ENCODE measurements around the gene GNMT. TPM values are rescaled to one million over a fixed set of nuclear protein-coding genes. Genes with fewer than 3 reads are reported as not detected.
A peak's percentile ranks its signal among the peaks of the same experiment; 100 is the strongest.

The GNMT gene
- total and polyA plus RNA-seq, 9 of the 15 experiments (the other 6 are each of a cell fraction or from before 2014, with no cell fraction given) = 0.11 to 0.29 (median 0.15) TPM; not detected in 6

DNA sequence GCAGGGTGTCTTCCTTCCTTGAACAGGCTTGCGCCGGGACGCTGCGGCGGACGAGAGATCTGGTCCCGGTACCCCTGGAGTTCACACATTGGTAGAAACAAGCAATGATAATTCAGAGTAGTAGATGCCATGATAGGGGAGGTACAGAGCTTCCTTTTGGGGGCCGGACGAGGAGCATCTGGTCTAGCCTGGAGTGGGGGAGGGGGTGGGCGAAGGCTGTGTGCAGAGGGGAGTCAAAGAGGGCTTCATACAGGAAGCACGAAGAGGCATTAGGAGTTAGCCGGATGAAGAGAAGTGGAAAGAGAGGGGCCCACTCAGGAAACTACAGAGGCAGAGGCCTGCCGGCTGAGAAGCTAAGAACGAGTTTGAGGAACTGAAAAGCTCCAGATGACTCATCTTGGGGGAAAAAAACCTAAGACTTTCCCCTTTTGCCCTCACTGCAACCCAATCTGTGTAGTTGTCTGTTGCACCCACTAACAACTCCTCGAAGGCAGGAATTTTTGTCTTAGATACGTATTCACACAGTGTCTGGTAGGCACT lies 30.7 kb upstream of the GNMT start:
- FAIRE-seq (peak; percentile 73), DNase-seq (ENCODE audit: extremely low read depth in 1 of 4, low spot score in 3 of 4) (peak in 2 of 4 experiments; percentile 50 to 70), ATAC-seq (peak; percentile 12)
- H3K4me2 ChIP-seq (ENCODE audit: insufficient read depth, low read length) = peak overlapping the region; percentile 84
- no peaks in the 10 kb centered on the region for H3K27me3 ChIP-seq (ENCODE audit: control insufficient read depth in 2 of 2, insufficient read depth in 2 of 2, low read length in 2 of 2)
- peak overlapping the region; percentile 76 for H3K4me3 ChIP-seq
- in situ Hi-C loops (cut with MboI) (no loop called here), intact Hi-C loops (cut with micrococcal nuclease) (loop anchor here (1.0 kb wide), 2 partner anchors 48 to 84 kb away; partner anchors contain the start of gene KLHDC3)
- peaks cover 43% of the 10 kb centered on the region for H3K79me2 ChIP-seq (ENCODE audit: control insufficient read depth, insufficient read depth, low read length)
- WGBS (ENCODE audit: insufficient coverage, low coverage, missing lambda C conversion rate) = 1% methylated on average over 16 of the region's 16 CpGs
- no TSS peak for BruUV-seq (replicated peaks)
- peaks cover 15 to 25% of the 10 kb centered on the region in 2 experiments; a peak in 4 of 5 replicates for H3K4me1 ChIP-seq (replicated peaks in 1 of 2; ENCODE audit: control insufficient read depth in 2 of 2, insufficient read depth in 2 of 2, low read length in 2 of 2)
- H2AFZ ChIP-seq (ENCODE audit: low read depth, low read length) = peak overlapping the region; percentile 95
- CTCF ChIA-PET (ENCODE audit: low intra/inter-chr PET ratio) = no interaction called here
- peak overlapping the region; percentile 90 for H3K27ac ChIP-seq (ENCODE audit: extremely low read depth, low read depth, low read length)
- peaks cover 29% of the 10 kb centered on the region for H3K36me3 ChIP-seq (ENCODE audit: control insufficient read depth, insufficient read depth, low read length)
- POLR2A ChIA-PET = interaction anchor here (0.6 to 3.5 kb wide), 26 partner anchors 10 to 784 kb away, joined by 3 to 30 read pairs (median 4); partner anchors contain the start of genes CUL9, PEX6 and PPP2R5D
- H3K9ac ChIP-seq (ENCODE audit: insufficient read depth in 1 of 2, low read depth in 2 of 2, low read length in 2 of 2) = peak overlapping the region; percentile 84 to 93
- no peaks in the 10 kb centered on the region for H4K20me1 ChIP-seq (replicated peaks; ENCODE audit: control insufficient read depth, insufficient read depth, low read length)
- no peaks in the 10 kb centered on the region for H3K9me1 ChIP-seq (ENCODE audit: control insufficient read depth, insufficient read depth, low read length)
- H3K9me3 ChIP-seq (replicated peaks; ENCODE audit: control insufficient read depth, insufficient read depth, low read depth, low read length) = no peaks in the 10 kb centered on the region
- TF ChIP-seq KDM5B (IDR thresholded peaks at IDR 0.05; ENCODE audit: insufficient replicate concordance, low read depth, low read length) (peak; percentile 60), SMARCA4 (IDR thresholded peaks at IDR 0.05) (peak; percentile 70; the same call in 1 of the 2 replicates), ARID1B (IDR thresholded peaks at IDR 0.05) (peak; percentile 43), CEBPG (CRISPR knock-in tag; IDR thresholded peaks at IDR 0.05) (0 out of 2 replicates have a peak, but pooled peaks have one; percentile 7), CEBPG (tag; conservative IDR thresholded peaks at IDR 0.05 in 1 of 2, IDR thresholded peaks at IDR 0.05 in 1 of 2) (no peak), CC2D1A (IDR thresholded peaks at IDR 0.05) (no peak), MCM2 (IDR thresholded peaks at IDR 0.05; ENCODE audit: low read depth) (no peak), JUND (IDR thresholded peaks at IDR 0.05; ENCODE audit: borderline replicate concordance, low read depth, low read length) (peak; percentile 94), JUND (tag; IDR thresholded peaks at IDR 0.05; ENCODE audit: borderline replicate concordance, low read depth, low read length) (peak; percentile 91), MEF2A (IDR thresholded peaks at IDR 0.05; ENCODE audit: control insufficient read depth, low read depth, low read length) (no peak), RAD21 (CRISPR knock-in tag; conservative IDR thresholded peaks at IDR 0.05 in 1 of 2, IDR thresholded peaks at IDR 0.05 in 1 of 2) (peak; percentile 0 to 1; a peak in 1 of 4 replicates), NCOA6 (IDR thresholded peaks at IDR 0.05) (no peak)
- TF ChIP-seq, protein P1, sequence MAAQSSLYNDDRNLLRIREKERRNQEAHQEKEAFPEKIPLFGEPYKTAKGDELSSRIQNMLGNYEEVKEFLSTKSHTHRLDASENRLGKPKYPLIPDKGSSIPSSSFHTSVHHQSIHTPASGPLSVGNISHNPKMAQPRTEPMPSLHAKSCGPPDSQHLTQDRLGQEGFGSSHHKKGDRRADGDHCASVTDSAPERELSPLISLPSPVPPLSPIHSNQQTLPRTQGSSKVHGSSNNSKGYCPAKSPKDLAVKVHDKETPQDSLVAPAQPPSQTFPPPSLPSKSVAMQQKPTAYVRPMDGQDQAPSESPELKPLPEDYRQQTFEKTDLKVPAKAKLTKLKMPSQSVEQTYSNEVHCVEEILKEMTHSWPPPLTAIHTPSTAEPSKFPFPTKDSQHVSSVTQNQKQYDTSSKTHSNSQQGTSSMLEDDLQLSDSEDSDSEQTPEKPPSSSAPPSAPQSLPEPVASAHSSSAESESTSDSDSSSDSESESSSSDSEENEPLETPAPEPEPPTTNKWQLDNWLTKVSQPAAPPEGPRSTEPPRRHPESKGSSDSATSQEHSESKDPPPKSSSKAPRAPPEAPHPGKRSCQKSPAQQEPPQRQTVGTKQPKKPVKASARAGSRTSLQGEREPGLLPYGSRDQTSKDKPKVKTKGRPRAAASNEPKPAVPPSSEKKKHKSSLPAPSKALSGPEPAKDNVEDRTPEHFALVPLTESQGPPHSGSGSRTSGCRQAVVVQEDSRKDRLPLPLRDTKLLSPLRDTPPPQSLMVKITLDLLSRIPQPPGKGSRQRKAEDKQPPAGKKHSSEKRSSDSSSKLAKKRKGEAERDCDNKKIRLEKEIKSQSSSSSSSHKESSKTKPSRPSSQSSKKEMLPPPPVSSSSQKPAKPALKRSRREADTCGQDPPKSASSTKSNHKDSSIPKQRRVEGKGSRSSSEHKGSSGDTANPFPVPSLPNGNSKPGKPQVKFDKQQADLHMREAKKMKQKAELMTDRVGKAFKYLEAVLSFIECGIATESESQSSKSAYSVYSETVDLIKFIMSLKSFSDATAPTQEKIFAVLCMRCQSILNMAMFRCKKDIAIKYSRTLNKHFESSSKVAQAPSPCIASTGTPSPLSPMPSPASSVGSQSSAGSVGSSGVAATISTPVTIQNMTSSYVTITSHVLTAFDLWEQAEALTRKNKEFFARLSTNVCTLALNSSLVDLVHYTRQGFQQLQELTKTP (IDR thresholded peaks at IDR 0.05; ENCODE audit: low read depth in 1 of 2, partially characterized antibody in 2 of 2) = peak in 1 of 2 experiments; percentile 43
- TF ChIP-seq, protein P2, sequence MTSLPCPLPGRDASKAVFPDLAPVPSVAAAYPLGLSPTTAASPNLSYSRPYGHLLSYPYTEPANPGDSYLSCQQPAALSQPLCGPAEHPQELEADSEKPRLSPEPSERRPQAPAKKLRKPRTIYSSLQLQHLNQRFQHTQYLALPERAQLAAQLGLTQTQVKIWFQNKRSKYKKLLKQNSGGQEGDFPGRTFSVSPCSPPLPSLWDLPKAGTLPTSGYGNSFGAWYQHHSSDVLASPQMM (CRISPR knock-in tag; IDR thresholded peaks at IDR 0.05) = no peak
- TF ChIP-seq, protein P3, sequence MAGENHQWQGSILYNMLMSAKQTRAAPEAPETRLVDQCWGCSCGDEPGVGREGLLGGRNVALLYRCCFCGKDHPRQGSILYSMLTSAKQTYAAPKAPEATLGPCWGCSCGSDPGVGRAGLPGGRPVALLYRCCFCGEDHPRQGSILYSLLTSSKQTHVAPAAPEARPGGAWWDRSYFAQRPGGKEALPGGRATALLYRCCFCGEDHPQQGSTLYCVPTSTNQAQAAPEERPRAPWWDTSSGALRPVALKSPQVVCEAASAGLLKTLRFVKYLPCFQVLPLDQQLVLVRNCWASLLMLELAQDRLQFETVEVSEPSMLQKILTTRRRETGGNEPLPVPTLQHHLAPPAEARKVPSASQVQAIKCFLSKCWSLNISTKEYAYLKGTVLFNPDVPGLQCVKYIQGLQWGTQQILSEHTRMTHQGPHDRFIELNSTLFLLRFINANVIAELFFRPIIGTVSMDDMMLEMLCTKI (IDR thresholded peaks at IDR 0.05; ENCODE audit: partially characterized antibody) = no peak

Measured in K562 (cell line).